ENCODE measurements around the gene KCNH1. TPM values are rescaled to one million over a fixed set of nuclear protein-coding genes. Genes with fewer than 3 reads are reported as not detected.

Gene KCNH1
- polyA plus RNA-seq, 2 of the 4 experiments (the other 2 are of a cell fraction) = 5.1 to 7.9 TPM

DNA sequence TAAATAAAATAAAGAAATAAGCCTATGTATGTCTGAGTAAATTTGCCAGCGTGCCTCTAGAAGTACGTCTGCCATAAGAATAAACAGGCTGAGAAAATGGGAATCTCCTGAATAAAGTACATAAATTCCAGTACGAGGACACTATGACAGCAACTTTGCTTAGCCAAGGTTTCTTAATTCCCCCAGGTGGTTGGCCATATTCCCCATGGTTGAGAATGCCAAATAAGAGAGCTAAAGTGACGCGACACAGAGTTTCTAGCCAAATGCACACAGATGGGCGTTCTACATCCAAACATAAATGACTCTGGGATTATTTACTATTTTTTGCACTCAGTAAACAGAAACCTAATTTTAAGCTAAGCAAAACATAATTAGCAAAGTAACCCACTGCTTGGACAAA lies 19.5 kb downstream of the KCNH1 start (continued):
- TF ChIP-seq CHD4 (IDR thresholded peaks at IDR 0.05; ENCODE audit: borderline replicate concordance) = no peak
- no peak for TF ChIP-seq PHF8 (IDR thresholded peaks at IDR 0.05; ENCODE audit: borderline replicate concordance, low read depth)
- no peak for TF ChIP-seq FOXS1 (CRISPR knock-in tag; IDR thresholded peaks at IDR 0.05)
- TF ChIP-seq, protein P1, sequence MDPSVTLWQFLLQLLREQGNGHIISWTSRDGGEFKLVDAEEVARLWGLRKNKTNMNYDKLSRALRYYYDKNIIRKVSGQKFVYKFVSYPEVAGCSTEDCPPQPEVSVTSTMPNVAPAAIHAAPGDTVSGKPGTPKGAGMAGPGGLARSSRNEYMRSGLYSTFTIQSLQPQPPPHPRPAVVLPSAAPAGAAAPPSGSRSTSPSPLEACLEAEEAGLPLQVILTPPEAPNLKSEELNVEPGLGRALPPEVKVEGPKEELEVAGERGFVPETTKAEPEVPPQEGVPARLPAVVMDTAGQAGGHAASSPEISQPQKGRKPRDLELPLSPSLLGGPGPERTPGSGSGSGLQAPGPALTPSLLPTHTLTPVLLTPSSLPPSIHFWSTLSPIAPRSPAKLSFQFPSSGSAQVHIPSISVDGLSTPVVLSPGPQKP (IDR thresholded peaks at IDR 0.05; ENCODE audit: low read depth, low read length) = no peak

DNA sequence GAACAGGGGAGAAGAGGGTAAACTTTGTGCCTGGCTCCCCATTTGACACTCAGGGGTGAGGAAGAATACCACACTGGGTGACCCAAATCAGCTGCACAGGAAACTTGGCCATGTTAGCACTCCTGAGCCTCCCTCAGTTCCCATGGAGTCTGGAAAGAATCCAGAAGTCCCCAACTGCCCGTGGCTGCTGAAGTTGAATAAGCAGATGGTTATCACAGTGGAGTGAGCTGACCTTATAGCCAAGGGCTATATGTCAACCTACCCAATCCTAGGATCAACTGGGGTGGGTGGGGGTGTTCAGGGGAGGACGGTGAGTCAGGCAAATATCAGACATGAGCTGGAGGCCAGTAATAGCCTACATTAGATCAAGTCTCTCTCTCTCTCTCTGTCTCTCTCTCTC lies 20.4 kb downstream of the KCNH1 start:
- FAIRE-seq = no peak
- Histone ChIP-seq H3K27ac (no peak overlapping the region), H3K4me1 (peaks cover 9% of the 10 kb centered on the region), H3K4me2 (no peak overlapping the region), H3K9me3 (no peaks in the 10 kb centered on the region), H3K4me3 (no peak overlapping the region)
- ChIA-PET CTCF (no interaction called here), POLR2A (no interaction called here)
- 18% methylated on average over 2 of the region's 2 CpGs for WGBS (ENCODE audit: missing lambda C conversion rate)
- no peak for TF ChIP-seq EHF (CRISPR knock-in tag; IDR thresholded peaks at IDR 0.05)
- TF ChIP-seq KDM5A (IDR thresholded peaks at IDR 0.05) = no peak
- no peak for TF ChIP-seq CHD2 (IDR thresholded peaks at IDR 0.05; ENCODE audit: low read length, partially characterized antibody)
- TF ChIP-seq, protein P2, sequence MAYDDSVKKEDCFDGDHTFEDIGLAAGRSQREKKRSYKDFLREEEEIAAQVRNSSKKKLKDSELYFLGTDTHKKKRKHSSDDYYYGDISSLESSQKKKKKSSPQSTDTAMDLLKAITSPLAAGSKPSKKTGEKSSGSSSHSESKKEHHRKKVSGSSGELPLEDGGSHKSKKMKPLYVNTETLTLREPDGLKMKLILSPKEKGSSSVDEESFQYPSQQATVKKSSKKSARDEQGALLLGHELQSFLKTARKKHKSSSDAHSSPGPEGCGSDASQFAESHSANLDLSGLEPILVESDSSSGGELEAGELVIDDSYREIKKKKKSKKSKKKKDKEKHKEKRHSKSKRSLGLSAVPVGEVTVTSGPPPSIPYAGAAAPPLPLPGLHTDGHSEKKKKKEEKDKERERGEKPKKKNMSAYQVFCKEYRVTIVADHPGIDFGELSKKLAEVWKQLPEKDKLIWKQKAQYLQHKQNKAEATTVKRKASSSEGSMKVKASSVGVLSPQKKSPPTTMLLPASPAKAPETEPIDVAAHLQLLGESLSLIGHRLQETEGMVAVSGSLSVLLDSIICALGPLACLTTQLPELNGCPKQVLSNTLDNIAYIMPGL (CRISPR knock-in tag; IDR thresholded peaks at IDR 0.05; ENCODE audit: borderline replicate concordance) = no peak
- no peak for TF ChIP-seq JUNB (IDR thresholded peaks at IDR 0.05)
- no peak for TF ChIP-seq HEYL (CRISPR knock-in tag; IDR thresholded peaks at IDR 0.05)
- TF ChIP-seq SREBF2 (IDR thresholded peaks at IDR 0.05) = no peak
- no peak for TF ChIP-seq FOSL2 (IDR thresholded peaks at IDR 0.05)
- no peak for TF ChIP-seq FOSL2 (CRISPR knock-in tag; IDR thresholded peaks at IDR 0.05)
- TF ChIP-seq RNF2 (IDR thresholded peaks at IDR 0.05; ENCODE audit: borderline replicate concordance, low read depth) = no peak
- no peak for TF ChIP-seq SMC3 (IDR thresholded peaks at IDR 0.05)
- no peak for DNase-seq (ENCODE audit: low read depth in 1 of 2, low spot score in 1 of 2)
- ATAC-seq = 0 out of 6 replicates have a peak, but pooled peaks of 1 of the 2 experiments have one; percentile 34

DNA sequence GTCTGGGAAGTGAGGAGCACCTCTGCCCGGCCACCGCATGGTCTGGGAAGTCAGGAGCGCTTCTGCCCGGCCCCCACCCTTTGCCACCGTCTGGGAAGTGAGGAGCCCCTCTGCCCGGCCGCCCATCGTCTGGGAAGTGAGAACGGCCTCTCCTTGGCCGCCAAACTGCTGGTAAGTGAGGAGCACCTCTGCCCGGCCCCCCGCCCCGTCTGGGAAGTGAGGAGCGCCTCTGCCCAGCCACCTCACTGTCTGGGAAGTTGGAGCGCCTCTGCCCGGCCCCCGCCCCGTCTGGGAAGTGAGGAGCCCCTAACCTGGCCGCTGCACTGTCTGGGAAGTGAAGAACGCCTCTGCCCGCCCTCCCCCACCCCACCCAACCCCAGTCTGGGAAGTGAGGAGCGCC lies 22.6 kb downstream of the KCNH1 start:
- FAIRE-seq = no peak
- Histone ChIP-seq H3K4me2 (no peak overlapping the region), H3K4me3 (no peak overlapping the region), H3K4me1 (0 out of 3 replicates have a peak, but pooled peaks cover 3% of the 10 kb centered on the region), H3K27ac (no peak overlapping the region), H3K9me3 (no peaks in the 10 kb centered on the region)
- no peak for ATAC-seq
- WGBS (ENCODE audit: missing lambda C conversion rate) = 94% methylated on average over 10 of the region's 22 CpGs
- TF ChIP-seq BHLHE40 (IDR thresholded peaks at IDR 0.05; ENCODE audit: low read depth, low read length) (no peak), HOXB5 (CRISPR knock-in tag; IDR thresholded peaks at IDR 0.05) (no peak), CEBPB (IDR thresholded peaks at IDR 0.05) (no peak), MYC (IDR thresholded peaks at IDR 0.05; ENCODE audit: borderline replicate concordance, low read length) (no peak), EHMT2 (IDR thresholded peaks at IDR 0.05; ENCODE audit: low read depth) (no peak), NR3C1 (IDR thresholded peaks at IDR 0.05) (no peak)
- CTCF ChIA-PET = no interaction called here
- POLR2A ChIA-PET = no interaction called here
- no peak for DNase-seq (ENCODE audit: low read depth in 1 of 2, low spot score in 1 of 2)

DNA sequence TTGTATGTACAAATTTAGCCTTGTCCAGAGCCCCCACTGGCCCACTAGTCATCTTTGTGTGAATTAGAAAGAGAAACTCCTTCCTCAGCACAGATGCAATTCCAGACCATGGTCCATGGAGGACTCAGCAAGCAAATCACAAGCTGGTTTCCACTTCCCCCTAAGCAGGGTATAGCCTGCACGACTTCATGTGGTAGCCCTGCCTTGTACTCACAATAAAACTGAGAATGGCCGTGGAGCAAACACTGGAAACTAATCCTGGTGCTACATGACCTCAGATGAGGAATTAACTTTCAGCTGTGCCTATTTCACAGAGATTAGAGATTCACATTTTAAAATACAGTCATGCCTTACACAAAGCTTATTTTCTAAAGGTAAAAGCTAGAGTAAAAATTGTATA lies 32.5 kb downstream of the KCNH1 start:
- H3K9me3 ChIP-seq = no peaks in the 10 kb centered on the region
- ChIA-PET POLR2A (no interaction called here), CTCF (interaction anchor here (1.1 to 1.2 kb wide), 2 partner anchors 9 to 33 kb away, joined by 3 read pairs; partner anchors contain the start of gene KCNH1)
- H3K27ac ChIP-seq = no peak overlapping the region
- ATAC-seq (no peak), FAIRE-seq (no peak), DNase-seq (ENCODE audit: low read depth in 1 of 2, low spot score in 1 of 2) (no peak)
- whole genome bisulfite sequencing (ENCODE audit: missing lambda C conversion rate) = 44% methylated on average over 2 of the region's 2 CpGs
- no peak overlapping the region for H3K4me2 ChIP-seq
- H3K4me1 ChIP-seq = peaks cover 10% of the 10 kb centered on the region; the same call in 2 of the 3 replicates
- H3K4me3 ChIP-seq = no peak overlapping the region
- TF ChIP-seq ZC3H11A (IDR thresholded peaks at IDR 0.05) (no peak), RARB (CRISPR knock-in tag; IDR thresholded peaks at IDR 0.05) (no peak), ZFP36 (IDR thresholded peaks at IDR 0.05; ENCODE audit: borderline replicate concordance, partially characterized antibody) (no peak), RAD21 (conservative IDR thresholded peaks at IDR 0.05 in 1 of 2, IDR thresholded peaks at IDR 0.05 in 1 of 2) (no peak), CHD4 (IDR thresholded peaks at IDR 0.05; ENCODE audit: borderline replicate concordance) (no peak), MAFK (IDR thresholded peaks at IDR 0.05; ENCODE audit: partially characterized antibody) (no peak)
- TF ChIP-seq, protein P3, sequence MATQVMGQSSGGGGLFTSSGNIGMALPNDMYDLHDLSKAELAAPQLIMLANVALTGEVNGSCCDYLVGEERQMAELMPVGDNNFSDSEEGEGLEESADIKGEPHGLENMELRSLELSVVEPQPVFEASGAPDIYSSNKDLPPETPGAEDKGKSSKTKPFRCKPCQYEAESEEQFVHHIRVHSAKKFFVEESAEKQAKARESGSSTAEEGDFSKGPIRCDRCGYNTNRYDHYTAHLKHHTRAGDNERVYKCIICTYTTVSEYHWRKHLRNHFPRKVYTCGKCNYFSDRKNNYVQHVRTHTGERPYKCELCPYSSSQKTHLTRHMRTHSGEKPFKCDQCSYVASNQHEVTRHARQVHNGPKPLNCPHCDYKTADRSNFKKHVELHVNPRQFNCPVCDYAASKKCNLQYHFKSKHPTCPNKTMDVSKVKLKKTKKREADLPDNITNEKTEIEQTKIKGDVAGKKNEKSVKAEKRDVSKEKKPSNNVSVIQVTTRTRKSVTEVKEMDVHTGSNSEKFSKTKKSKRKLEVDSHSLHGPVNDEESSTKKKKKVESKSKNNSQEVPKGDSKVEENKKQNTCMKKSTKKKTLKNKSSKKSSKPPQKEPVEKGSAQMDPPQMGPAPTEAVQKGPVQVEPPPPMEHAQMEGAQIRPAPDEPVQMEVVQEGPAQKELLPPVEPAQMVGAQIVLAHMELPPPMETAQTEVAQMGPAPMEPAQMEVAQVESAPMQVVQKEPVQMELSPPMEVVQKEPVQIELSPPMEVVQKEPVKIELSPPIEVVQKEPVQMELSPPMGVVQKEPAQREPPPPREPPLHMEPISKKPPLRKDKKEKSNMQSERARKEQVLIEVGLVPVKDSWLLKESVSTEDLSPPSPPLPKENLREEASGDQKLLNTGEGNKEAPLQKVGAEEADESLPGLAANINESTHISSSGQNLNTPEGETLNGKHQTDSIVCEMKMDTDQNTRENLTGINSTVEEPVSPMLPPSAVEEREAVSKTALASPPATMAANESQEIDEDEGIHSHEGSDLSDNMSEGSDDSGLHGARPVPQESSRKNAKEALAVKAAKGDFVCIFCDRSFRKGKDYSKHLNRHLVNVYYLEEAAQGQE (IDR thresholded peaks at IDR 0.05) = no peak

Data from A549 (cell line).